K562 (cell line): ENCODE data around the gene SMIM13. TPM values are rescaled to one million over a fixed set of nuclear protein-coding genes. Genes with fewer than 3 reads are reported as not detected.

Source experiments
- ELF1 ChIP-seq: fragments of 200-800 bp; sonication (Bioruptor generic); IDR thresholded peaks from 2 replicates; pipeline ENCODE4 v1.6.1; 2016; ENCODE audit warnings: missing genetic modification characterization, missing compliant biosample characterization
- HNRNPLL ChIP-seq: fragments of 200-400 bp; formaldehyde crosslinking; IDR thresholded peaks from 2 replicates; pipeline ENCODE4 v1.6.1; 2017; ENCODE audit warnings: low read length, low read depth, mild to moderate bottlenecking; ENCODE audit not compliant: poor library complexity, severe bottlenecking
- OTX1 ChIP-seq: fragments of 450-650 bp; formaldehyde crosslinking; IDR thresholded peaks from 2 replicates; pipeline ENCODE4 v1.4.0; 2022; ENCODE audit warnings: mild to moderate bottlenecking
- RBBP5 ChIP-seq: fragments of 200-600 bp; sonication (generic); IDR thresholded peaks from 2 replicates; pipeline ENCODE4 v1.6.1; 2012; ENCODE audit warnings: borderline replicate concordance, mild to moderate bottlenecking, low read length, control low read depth, inconsistent platforms; ENCODE audit not compliant: insufficient read depth, poor library complexity, severe bottlenecking
- TEAD1 ChIP-seq, 2 experiments: fragments of 450-650 bp in 1 of 2; sonication (generic) in 1 of 2; formaldehyde crosslinking; IDR thresholded peaks; 2 replicates each; pipeline versions ENCODE4 v1.4.0 to v1.8.0; 2020 to 2022; ENCODE audit warnings: mild to moderate bottlenecking in 2 of 2, missing genetic modification reagents in 1 of 2
- ZNF134 ChIP-seq: fragments of 250-450 bp; sonication (Bioruptor Pico); conservative IDR thresholded peaks from 2 replicates; pipeline ENCODE4 v1.4.0; 2020
- polyA plus RNA-seq, 8 experiments: library from polyadenylated mRNA; depleted of rRNA in 4 of 8; stranded (reverse) in 5 of 8; unstranded in 3 of 8; fragments of >200 nt; fragmentation: Nextera tagmentation in 2 of 8; fragmentation: Illumina TruSeq in 1 of 8; extraction: Ambion mirVana in 2 of 8; extraction: Trizol in 1 of 8; gene quantifications; 2 replicates each; pipeline versions ENCODE4 v1.2.1 to v1.2.3, GENCODE V29; 2011 to 2014; ENCODE audit warnings: inconsistent platforms in 1 of 8, missing spikeins in 1 of 8
- total RNA-seq, 7 experiments: library from RNA; depleted of rRNA in 6 of 7; stranded (reverse); fragments of >200 nt in 6 of 7; fragmentation: Illumina TruSeq in 2 of 7; extraction: Trizol in 2 of 7; gene quantifications; 2 replicates each; pipeline versions ENCODE4 v1.2.1 to v1.2.3, GENCODE V29; 2011 to 2021; ENCODE audit warnings: low replicate concordance in 1 of 7
- TF ChIP-seq, protein P1 (sequence below): fragments of 450-650 bp; IDR thresholded peaks from 2 replicates; pipeline ENCODE4 v1.6.1; 2016; ENCODE audit warnings: low read depth
- TF ChIP-seq, protein P2 (sequence below): fragments of 250-450 bp; sonication (Bioruptor Pico); IDR thresholded peaks from 2 replicates; pipeline ENCODE4 v1.8.0; 2021; ENCODE audit warnings: moderate library complexity, mild to moderate bottlenecking, inconsistent platforms
- TF ChIP-seq, protein P3 (sequence below): IDR thresholded peaks from 2 replicates; pipeline ENCODE4 v1.6.1; 2012; ENCODE audit warnings: low read depth, low read length, improper control_type of control experiment, borderline replicate concordance
- TF ChIP-seq, protein P4 (sequence below): sonication (generic); formaldehyde crosslinking; IDR thresholded peaks from 2 replicates; pipeline ENCODE4 v1.8.0; 2022; ENCODE audit warnings: mild to moderate bottlenecking, missing genetic modification reagents
- TF ChIP-seq, protein P5 (sequence below): IDR thresholded peaks from 2 replicates; pipeline ENCODE4 v1.6.1; 2014; ENCODE audit warnings: antibody characterized with exemption

Gene SMIM13
- total and polyA plus RNA-seq, 9 of the 15 experiments (the other 6 are each of a cell fraction or from before 2014, with no cell fraction given) = 5.5 to 24.8 (median 11.7) TPM

DNA sequence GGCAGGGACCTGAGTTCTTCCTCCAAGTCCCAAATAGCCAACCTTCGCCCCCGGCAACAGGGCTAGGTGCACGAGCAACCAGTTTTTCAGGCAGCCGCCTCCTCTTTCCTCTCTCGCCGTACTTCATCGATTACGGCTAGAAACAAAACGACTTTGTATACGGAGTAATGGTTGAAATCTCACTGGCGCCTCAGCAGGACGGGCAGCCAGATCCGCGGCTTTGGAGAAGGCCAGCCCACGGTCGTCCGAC, 333 bp upstream of the SMIM13 start (continued):
- TF ChIP-seq, protein P1, sequence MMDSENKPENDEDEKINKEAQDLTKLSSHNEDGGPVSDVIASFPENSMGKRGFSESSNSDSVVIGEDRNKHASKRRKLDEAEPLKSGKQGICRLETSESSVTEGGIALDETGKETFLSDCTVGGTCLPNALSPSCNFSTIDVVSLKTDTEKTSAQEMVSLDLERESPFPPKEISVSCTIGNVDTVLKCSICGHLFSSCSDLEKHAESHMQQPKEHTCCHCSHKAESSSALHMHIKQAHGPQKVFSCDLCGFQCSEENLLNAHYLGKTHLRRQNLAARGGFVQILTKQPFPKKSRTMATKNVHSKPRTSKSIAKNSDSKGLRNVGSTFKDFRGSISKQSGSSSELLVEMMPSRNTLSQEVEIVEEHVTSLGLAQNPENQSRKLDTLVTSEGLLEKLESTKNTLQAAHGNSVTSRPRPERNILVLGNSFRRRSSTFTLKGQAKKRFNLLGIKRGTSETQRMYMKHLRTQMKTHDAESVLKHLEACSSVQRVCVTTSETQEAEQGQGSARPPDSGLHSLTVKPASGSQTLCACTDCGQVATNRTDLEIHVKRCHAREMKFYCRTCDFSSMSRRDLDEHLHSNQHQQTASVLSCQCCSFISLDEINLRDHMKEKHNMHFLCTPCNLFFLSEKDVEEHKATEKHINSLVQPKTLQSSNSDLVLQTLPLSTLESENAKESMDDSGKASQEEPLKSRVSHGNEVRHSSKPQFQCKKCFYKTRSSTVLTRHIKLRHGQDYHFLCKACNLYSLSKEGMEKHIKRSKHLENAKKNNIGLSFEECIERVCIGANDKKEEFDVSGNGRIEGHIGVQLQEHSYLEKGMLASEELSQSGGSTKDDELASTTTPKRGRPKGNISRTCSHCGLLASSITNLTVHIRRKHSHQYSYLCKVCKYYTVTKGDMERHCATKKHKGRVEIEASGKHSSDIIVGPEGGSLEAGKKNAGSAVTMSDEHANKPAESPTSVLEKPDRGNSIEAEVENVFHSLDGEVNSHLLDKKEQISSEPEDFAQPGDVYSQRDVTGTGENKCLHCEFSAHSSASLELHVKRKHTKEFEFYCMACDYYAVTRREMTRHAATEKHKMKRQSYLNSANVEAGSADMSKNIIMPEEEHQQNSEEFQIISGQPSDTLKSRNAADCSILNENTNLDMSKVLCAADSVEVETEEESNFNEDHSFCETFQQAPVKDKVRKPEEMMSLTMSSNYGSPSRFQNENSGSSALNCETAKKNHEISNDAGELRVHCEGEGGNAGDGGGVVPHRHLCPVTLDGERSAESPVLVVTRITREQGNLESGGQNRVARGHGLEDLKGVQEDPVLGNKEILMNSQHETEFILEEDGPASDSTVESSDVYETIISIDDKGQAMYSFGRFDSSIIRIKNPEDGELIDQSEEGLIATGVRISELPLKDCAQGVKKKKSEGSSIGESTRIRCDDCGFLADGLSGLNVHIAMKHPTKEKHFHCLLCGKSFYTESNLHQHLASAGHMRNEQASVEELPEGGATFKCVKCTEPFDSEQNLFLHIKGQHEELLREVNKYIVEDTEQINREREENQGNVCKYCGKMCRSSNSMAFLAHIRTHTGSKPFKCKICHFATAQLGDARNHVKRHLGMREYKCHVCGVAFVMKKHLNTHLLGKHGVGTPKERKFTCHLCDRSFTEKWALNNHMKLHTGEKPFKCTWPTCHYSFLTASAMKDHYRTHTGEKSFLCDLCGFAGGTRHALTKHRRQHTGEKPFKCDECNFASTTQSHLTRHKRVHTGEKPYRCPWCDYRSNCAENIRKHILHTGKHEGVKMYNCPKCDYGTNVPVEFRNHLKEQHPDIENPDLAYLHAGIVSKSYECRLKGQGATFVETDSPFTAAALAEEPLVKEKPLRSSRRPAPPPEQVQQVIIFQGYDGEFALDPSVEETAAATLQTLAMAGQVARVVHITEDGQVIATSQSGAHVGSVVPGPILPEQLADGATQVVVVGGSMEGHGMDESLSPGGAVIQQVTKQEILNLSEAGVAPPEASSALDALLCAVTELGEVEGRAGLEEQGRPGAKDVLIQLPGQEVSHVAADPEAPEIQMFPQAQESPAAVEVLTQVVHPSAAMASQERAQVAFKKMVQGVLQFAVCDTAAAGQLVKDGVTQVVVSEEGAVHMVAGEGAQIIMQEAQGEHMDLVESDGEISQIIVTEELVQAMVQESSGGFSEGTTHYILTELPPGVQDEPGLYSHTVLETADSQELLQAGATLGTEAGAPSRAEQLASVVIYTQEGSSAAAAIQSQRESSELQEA = no peak
- TF ChIP-seq, protein P2, sequence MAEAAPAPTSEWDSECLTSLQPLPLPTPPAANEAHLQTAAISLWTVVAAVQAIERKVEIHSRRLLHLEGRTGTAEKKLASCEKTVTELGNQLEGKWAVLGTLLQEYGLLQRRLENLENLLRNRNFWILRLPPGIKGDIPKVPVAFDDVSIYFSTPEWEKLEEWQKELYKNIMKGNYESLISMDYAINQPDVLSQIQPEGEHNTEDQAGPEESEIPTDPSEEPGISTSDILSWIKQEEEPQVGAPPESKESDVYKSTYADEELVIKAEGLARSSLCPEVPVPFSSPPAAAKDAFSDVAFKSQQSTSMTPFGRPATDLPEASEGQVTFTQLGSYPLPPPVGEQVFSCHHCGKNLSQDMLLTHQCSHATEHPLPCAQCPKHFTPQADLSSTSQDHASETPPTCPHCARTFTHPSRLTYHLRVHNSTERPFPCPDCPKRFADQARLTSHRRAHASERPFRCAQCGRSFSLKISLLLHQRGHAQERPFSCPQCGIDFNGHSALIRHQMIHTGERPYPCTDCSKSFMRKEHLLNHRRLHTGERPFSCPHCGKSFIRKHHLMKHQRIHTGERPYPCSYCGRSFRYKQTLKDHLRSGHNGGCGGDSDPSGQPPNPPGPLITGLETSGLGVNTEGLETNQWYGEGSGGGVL (CRISPR knock-in tag) = no peak
- TF ChIP-seq ELF1 = no peak
- no peak for TF ChIP-seq TEAD1 (CRISPR knock-in tag; IDR thresholded peaks at IDR 0.05)
- TF ChIP-seq, protein P3, sequence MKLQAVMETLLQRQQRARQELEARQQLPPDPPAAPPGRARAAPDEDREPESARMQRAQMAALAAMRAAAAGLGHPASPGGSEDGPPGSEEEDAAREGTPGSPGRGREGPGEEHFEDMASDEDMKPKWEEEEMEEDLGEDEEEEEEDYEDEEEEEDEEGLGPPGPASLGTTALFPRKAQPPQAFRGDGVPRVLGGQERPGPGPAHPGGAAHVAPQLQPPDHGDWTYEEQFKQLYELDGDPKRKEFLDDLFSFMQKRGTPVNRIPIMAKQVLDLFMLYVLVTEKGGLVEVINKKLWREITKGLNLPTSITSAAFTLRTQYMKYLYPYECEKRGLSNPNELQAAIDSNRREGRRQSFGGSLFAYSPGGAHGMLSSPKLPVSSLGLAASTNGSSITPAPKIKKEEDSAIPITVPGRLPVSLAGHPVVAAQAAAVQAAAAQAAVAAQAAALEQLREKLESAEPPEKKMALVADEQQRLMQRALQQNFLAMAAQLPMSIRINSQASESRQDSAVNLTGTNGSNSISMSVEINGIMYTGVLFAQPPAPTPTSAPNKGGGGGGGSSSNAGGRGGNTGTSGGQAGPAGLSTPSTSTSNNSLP = no peak
- peak; percentile 41 for TF ChIP-seq HNRNPLL
- TF ChIP-seq, protein P4, sequence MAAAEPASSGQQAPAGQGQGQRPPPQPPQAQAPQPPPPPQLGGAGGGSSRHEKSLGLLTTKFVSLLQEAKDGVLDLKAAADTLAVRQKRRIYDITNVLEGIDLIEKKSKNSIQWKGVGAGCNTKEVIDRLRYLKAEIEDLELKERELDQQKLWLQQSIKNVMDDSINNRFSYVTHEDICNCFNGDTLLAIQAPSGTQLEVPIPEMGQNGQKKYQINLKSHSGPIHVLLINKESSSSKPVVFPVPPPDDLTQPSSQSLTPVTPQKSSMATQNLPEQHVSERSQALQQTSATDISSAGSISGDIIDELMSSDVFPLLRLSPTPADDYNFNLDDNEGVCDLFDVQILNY (CRISPR knock-in tag) = peak; percentile 53; the same call in 1 of the 2 replicates
- no peak for TF ChIP-seq OTX1 (CRISPR knock-in tag)
- TF ChIP-seq RBBP5 = no peak
- TF ChIP-seq ZNF134 = no peak
- TF ChIP-seq, protein P5, sequence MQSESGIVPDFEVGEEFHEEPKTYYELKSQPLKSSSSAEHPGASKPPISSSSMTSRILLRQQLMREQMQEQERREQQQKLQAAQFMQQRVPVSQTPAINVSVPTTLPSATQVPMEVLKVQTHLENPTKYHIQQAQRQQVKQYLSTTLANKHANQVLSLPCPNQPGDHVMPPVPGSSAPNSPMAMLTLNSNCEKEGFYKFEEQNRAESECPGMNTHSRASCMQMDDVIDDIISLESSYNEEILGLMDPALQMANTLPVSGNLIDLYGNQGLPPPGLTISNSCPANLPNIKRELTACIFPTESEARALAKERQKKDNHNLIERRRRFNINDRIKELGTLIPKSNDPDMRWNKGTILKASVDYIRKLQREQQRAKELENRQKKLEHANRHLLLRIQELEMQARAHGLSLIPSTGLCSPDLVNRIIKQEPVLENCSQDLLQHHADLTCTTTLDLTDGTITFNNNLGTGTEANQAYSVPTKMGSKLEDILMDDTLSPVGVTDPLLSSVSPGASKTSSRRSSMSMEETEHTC = 0 out of 2 replicates have a peak, but pooled peaks have one; percentile 9
